KMS-11 (cell line): Measurements from ENCODE around the gene FRRS1.
"Not testable (repeated sequence)": the region's sequence is repeated elsewhere in the genome, so short reads cannot be mapped to it uniquely, and the experiment has no call there.

Experiments used
- H2AFZ ChIP-seq: fragments of 200-600 bp; sonication (generic); 2 replicates; pipeline ENCODE4 v1.6.1; 2016; ENCODE audit warnings: antibody characterized with exemption, mixed run types, low read depth
- H3K27ac ChIP-seq: fragments of 200-600 bp; sonication (generic); 2 replicates; pipeline ENCODE4 v1.6.1; 2016; ENCODE audit warnings: mild to moderate bottlenecking, mixed run types
- H3K27me3 ChIP-seq: fragments of 200-600 bp; sonication (generic); 2 replicates; pipeline ENCODE4 v1.6.1; 2017; ENCODE audit warnings: mild to moderate bottlenecking, low read depth, mixed run types, moderate library complexity; ENCODE audit not compliant: insufficient read depth
- H3K36me3 ChIP-seq: fragments of 200-600 bp; sonication (generic); 2 replicates; pipeline ENCODE4 v1.6.1; 2017; ENCODE audit warnings: mild to moderate bottlenecking, mixed run types; ENCODE audit not compliant: insufficient read depth
- H3K4me1 ChIP-seq: fragments of 200-600 bp; sonication (generic); 2 replicates; pipeline ENCODE4 v1.6.1; 2016; ENCODE audit warnings: mild to moderate bottlenecking, low read depth, mixed run types; ENCODE audit not compliant: poor library complexity, severe bottlenecking
- H3K4me2 ChIP-seq: fragments of 200-600 bp; sonication (generic); 2 replicates; pipeline ENCODE4 v1.7.0; 2016; ENCODE audit warnings: mild to moderate bottlenecking, mixed run types
- H3K4me3 ChIP-seq: fragments of 200-600 bp; sonication (generic); IDR thresholded peaks from 2 replicates; pipeline ENCODE4 v1.6.1; 2017; ENCODE audit warnings: low read depth, low read length, mixed read lengths; ENCODE audit not compliant: insufficient read depth
- H3K79me2 ChIP-seq: fragments of 200-600 bp; sonication (generic); 2 replicates; pipeline ENCODE4 v1.6.1; 2016; ENCODE audit warnings: low read depth, mixed run types; ENCODE audit not compliant: insufficient read depth
- H3K9ac ChIP-seq: fragments of 200-600 bp; sonication (generic); 2 replicates; pipeline ENCODE4 v1.6.1; 2016; ENCODE audit warnings: mild to moderate bottlenecking, mixed run types
- H4K20me1 ChIP-seq: fragments of 200-600 bp; sonication (generic); 2 replicates; pipeline ENCODE4 v1.6.1; 2016; ENCODE audit warnings: mild to moderate bottlenecking, mixed run types; ENCODE audit not compliant: insufficient read depth
- TF ChIP-seq, protein P1 (sequence below): fragments of 200-600 bp; sonication (generic); conservative IDR thresholded peaks from 2 replicates; pipeline ENCODE4 v1.6.1; 2017; ENCODE audit warnings: low read depth, mild to moderate bottlenecking, antibody characterized with exemption, low read length, moderate library complexity, mixed read lengths

The FRRS1 gene

DNA sequence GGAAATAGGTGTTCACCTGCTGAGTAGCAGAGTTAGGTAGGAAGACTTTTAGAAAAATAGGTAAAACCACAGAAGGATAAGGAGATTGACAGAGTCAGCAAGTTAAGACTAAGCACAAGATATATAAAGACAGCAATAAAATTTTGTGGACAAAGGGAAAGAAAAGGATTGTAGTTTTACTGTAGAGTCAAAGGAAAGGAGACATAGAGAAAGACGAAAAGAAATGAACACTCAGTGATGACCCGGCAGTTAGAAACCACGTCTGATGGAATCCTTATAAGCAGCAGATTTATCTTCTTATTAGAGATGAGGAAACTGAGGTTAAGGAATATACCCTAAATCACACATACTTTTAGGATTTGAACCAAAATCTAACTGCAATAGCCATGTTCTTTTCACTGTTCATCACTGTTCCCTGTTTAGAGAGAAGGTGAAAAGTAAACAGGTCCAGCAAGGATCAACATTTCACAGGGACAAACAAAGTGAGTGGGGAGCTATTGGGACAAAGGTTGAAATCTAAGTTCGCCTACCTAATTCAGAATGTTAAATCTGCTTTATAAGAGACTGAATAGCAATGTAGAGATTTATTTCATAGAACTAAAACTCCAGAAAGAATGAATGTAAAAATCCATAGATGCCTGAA is 6.8 kb downstream of the FRRS1 start:
- TF ChIP-seq, protein P1, sequence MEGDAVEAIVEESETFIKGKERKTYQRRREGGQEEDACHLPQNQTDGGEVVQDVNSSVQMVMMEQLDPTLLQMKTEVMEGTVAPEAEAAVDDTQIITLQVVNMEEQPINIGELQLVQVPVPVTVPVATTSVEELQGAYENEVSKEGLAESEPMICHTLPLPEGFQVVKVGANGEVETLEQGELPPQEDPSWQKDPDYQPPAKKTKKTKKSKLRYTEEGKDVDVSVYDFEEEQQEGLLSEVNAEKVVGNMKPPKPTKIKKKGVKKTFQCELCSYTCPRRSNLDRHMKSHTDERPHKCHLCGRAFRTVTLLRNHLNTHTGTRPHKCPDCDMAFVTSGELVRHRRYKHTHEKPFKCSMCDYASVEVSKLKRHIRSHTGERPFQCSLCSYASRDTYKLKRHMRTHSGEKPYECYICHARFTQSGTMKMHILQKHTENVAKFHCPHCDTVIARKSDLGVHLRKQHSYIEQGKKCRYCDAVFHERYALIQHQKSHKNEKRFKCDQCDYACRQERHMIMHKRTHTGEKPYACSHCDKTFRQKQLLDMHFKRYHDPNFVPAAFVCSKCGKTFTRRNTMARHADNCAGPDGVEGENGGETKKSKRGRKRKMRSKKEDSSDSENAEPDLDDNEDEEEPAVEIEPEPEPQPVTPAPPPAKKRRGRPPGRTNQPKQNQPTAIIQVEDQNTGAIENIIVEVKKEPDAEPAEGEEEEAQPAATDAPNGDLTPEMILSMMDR, result no peak
- Histone ChIP-seq H3K27ac (no peak overlapping the region), H3K27me3 (no peaks in the 10 kb centered on the region), H4K20me1 (no peaks in the 10 kb centered on the region), H3K36me3 (no peaks in the 10 kb centered on the region), H3K4me3 (no peak overlapping the region), H3K79me2 (no peaks in the 10 kb centered on the region), H3K4me2 (no peak overlapping the region), H2AFZ (no peak overlapping the region), H3K9ac (no peak overlapping the region), H3K4me1 (peaks cover 28% of the 10 kb centered on the region)

DNA sequence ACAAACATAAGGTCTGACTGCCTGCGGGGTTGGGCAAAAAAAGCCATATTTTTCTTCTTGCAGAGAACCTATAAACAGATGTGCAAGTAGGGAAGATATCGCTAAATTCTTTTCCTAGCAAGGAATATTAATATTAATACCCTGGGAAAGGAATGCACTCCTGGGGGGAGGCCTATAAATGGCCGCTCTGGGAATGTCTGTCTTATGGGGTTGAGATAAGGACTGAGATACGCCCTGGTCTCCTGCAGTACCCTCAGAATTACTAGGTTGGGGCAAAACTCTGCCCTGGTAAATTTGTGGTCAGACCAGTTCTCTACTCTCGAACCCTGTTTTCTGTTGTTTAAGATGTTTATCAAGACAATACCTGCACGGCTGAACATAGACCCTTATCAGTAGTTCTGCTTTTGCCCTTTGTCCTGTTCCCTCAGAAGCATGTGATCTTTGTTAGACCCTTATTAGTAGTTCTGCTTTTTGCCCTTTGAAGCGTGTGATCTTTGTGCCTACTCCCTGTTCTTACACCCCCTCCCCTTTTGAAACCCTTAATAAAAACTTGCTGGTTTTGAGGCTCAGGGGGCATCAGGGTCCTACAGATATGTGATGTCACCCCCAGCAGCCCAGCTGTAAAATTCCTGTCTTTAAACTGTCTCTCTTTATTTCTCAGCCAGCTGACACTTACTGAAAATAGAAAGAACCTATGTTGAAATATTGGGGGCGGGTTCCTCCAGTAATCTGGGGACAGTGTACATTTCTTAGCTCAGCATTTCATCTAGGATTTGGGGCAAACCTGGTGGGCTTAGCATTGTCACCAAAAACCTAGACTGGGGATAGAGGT is 7.5 kb downstream of the FRRS1 start:
- H3K79me2 ChIP-seq, H2AFZ ChIP-seq, H3K27me3 ChIP-seq, H3K4me3 ChIP-seq, H4K20me1 ChIP-seq, H3K27ac ChIP-seq, H3K9ac ChIP-seq, H3K36me3 ChIP-seq: not testable (repeated sequence)
- Histone ChIP-seq H3K4me2 (peak overlapping the region; percentile 73; the same call in 1 of the 2 replicates), H3K4me1 (peaks cover 28% of the 10 kb centered on the region)

DNA sequence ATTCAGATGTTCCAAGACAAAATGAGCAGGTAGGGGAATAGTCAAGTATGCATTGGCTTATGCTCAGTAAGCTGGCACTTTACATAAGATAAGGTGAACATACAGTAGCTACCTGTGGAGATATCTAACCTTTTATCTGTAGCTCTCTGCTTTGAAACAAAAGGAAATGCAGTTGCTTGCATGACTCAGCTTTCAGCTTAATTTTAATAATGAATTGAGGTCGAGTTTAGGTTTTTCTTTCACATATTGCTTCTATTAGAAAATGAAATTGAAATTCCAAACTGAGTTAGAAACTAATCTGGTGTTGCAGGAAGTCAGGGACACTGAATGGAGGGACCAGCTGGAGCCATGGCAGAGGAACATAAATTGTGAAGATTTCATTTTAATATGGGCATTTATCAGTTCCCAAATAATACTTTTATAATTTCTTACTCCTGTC is 8.3 kb downstream of the FRRS1 start:
- H3K79me2 ChIP-seq, result no peaks in the 10 kb centered on the region
- H3K4me3 ChIP-seq, result no peak overlapping the region
- H3K4me1 ChIP-seq, result peaks cover 28% of the 10 kb centered on the region
- TF ChIP-seq, protein P1, result no peak
- no peaks in the 10 kb centered on the region for H3K36me3 ChIP-seq
- peak overlapping the region; percentile 32; the same call in 1 of the 2 replicates for H3K9ac ChIP-seq
- no peaks in the 10 kb centered on the region for H4K20me1 ChIP-seq
- H2AFZ ChIP-seq, result peak overlapping the region; percentile 41; the same call in 1 of the 2 replicates
- H3K27ac ChIP-seq, result peak overlapping the region; percentile 53; the same call in 1 of the 2 replicates
- H3K27me3 ChIP-seq, result no peaks in the 10 kb centered on the region
- peak overlapping the region; percentile 73 for H3K4me2 ChIP-seq

DNA sequence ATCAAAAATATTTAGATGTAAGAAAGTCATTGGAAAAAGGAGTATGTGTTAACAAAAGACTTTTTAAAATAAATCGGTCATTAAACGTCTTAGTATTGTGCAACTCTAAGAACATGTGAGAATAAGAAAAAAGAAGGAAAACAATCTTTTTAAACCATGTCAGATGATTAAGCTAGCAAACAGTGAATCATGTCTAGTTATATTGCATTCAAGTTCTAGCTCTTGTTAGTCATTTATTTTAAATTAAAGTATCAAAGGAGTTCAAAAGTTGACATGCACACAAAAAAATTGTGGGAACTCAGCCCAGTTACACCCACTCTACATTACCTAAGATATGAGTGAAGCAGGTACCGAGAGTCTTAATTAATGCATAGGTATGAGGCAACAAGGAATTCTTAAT is 9.8 kb downstream of the FRRS1 start:
- H3K4me1 ChIP-seq, result peaks cover 35% of the 10 kb centered on the region
- H3K4me3 ChIP-seq, result no peak overlapping the region
- no peaks in the 10 kb centered on the region for H4K20me1 ChIP-seq
- no peaks in the 10 kb centered on the region for H3K36me3 ChIP-seq
- no peak overlapping the region for H3K4me2 ChIP-seq
- H3K9ac ChIP-seq, result no peak overlapping the region
- no peaks in the 10 kb centered on the region for H3K27me3 ChIP-seq
- no peaks in the 10 kb centered on the region for H3K79me2 ChIP-seq
- H2AFZ ChIP-seq, result no peak overlapping the region
- no peak overlapping the region for H3K27ac ChIP-seq
- TF ChIP-seq, protein P1, result no peak
